Pancreas (tissue), 10 donors: ENCODE data around the gene GOLGA8B. TPM values are rescaled to one million over a fixed set of nuclear protein-coding genes. Genes with fewer than 3 reads are reported as not detected.

Experiments
- ATAC-seq, 4 donors: fragments of 200-7000 bp; cut with Tn5 transposase; one replicate each; pipeline versions ENCODE4 v1.8.0 to v1.9.1; 2020; ENCODE audit warnings: mild to moderate bottlenecking in 4 of 4, moderate library complexity in 4 of 4
- DNase-seq, 6 donors: peaks; one replicate each; pipeline ENCODE4 v3.0.0-alpha.2; 2020
- FAIRE-seq: peaks from 2 replicates; lab custom pipeline; 2012; peaks lifted over from hg19 to GRCh38; lab: Jason Lieb, UNC
- H3K27ac ChIP-seq, 4 donors: fragments of 200-600 bp; sonication (generic); 1 replicate in 3 of 4; 2 replicates in 1 of 4; pipeline versions ENCODE4 v1.5.0 to v1.8.0; 2020
- H3K27me3 ChIP-seq, 4 donors: fragments of 200-600 bp; one replicate each; pipeline ENCODE4 v1.8.0; 2021
- H3K36me3 ChIP-seq, 3 donors: fragments of 200-600 bp; sonication (generic) in 1 of 3; one replicate each; pipeline versions ENCODE4 v1.5.0 to v1.8.0; 2020 to 2021
- H3K4me1 ChIP-seq, 3 donors: fragments of 200-600 bp; one replicate each; pipeline ENCODE4 v1.8.0; 2021
- H3K4me3 ChIP-seq, 4 donors: fragments of 200-600 bp; sonication (generic) in 2 of 4; one replicate each; pipeline versions ENCODE4 v1.5.0 to v1.8.0; 2020 to 2021
- H3K9me3 ChIP-seq, 4 donors: fragments of 200-600 bp; one replicate each; pipeline ENCODE4 v1.8.0; 2021
- WGBS, 2 donors: extraction: QIAGEN DNeasy Blood & Tissue Kit; methylation state at CpG; one replicate each; pipeline ENCODE4 v1.1.7; 2013; 5-methylcytosine and 5-hydroxymethylcytosine counted together
- intact Hi-C, 3 donors: fragments of 100-400 bp; cut with DNase I; formaldehyde crosslinking; loops; one replicate each; pipeline versions ENCODE4 v1.11.1 to v1.14.2; 2022
- polyA plus RNA-seq, 2 donors: library from polyadenylated mRNA; stranded (reverse); fragments of 200-250 nt; gene quantifications; one replicate each; pipeline ENCODE4 v1.2.3, GENCODE V29; 2013
- total RNA-seq, 6 donors: library from RNA; stranded (reverse); fragmentation: NEBNext Ultra II Directional in 4 of 6; extraction: Animal tissue kit (Norgen Biotek cat#: 25700) in 4 of 6; gene quantifications; one replicate each; pipeline versions ENCODE4 v1.2.1 to v1.2.4, GENCODE V29; 2021 to 2023
- TF ChIP-seq, protein P1 (sequence below), 4 donors: fragments of 200-600 bp; sonication (generic) in 3 of 4; IDR thresholded peaks; one replicate each; pipeline versions ENCODE4 v1.5.0 to v1.8.0; 2021; ENCODE audit warnings: antibody characterized with exemption in 4 of 4
- donor health status: healthy with polysubstance abuse.
- donor health status: DM: no; HTN: no; CAD: no; lungs with moderate emphysema.
- donor health status: DM: no; HTN: no; CAD: no.
- donor health status: control.
- donor health status: control.
- donor health status: Bipolar disorder and iron deficiency.
- donor health status: DM: yes; HTN: yes; CAD: no.
- donor health status: DM: no; HTN: no; CAD: no.
- donor health status: DM: no; HTN: no; CAD: no.
- donor health status: DM: yes; HTN: yes; CAD: no.

GOLGA8B gene
- total and polyA plus RNA-seq, 8 donors: 77.7 to 529 (median 130) TPM

DNA sequence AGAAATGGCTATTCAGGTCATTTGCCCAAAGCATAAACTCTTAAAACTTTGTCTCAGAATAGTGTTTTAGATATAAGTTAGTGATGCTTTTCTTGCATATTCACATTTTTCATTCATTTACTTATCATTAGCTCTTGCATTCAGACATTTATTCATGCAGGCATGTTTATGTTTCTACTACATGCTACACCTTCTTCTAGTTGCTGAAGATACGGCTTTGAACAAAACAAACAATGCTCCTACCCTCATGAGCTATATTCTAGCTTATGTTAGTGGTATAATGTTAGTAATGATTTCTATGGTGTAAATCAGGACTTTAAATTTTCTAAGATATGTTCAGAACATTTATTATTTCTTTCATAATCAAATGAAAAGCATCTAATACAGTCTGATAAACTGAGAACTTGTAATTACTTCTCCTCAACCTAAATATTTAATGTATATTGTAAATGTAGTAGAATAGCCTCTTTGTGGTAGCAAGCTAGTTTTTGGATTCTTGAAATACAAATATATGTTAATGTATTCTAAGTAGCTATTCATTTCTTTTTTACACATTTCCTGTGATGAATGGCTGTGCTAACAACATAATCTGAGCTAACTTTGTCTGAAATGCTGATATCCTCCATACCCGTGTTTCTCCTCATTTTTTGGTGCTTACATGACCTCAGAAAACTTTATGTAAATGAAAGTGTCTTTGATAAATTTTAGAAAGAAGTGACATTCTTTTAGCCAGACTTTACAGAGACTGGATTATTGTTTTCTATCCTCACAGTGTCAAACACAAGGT is 15.5 kb upstream of the GOLGA8B start:
- Histone ChIP-seq H3K4me1 (no peaks in the 10 kb centered on the region), H3K9me3 (no peaks in the 10 kb centered on the region), H3K36me3 (no peaks in the 10 kb centered on the region), H3K27me3 (no peaks in the 10 kb centered on the region), H3K27ac (no peak overlapping the region), H3K4me3 (no peak overlapping the region)
- FAIRE-seq (no peak), ATAC-seq (no peak), DNase-seq (no peak)
- TF ChIP-seq, protein P1, sequence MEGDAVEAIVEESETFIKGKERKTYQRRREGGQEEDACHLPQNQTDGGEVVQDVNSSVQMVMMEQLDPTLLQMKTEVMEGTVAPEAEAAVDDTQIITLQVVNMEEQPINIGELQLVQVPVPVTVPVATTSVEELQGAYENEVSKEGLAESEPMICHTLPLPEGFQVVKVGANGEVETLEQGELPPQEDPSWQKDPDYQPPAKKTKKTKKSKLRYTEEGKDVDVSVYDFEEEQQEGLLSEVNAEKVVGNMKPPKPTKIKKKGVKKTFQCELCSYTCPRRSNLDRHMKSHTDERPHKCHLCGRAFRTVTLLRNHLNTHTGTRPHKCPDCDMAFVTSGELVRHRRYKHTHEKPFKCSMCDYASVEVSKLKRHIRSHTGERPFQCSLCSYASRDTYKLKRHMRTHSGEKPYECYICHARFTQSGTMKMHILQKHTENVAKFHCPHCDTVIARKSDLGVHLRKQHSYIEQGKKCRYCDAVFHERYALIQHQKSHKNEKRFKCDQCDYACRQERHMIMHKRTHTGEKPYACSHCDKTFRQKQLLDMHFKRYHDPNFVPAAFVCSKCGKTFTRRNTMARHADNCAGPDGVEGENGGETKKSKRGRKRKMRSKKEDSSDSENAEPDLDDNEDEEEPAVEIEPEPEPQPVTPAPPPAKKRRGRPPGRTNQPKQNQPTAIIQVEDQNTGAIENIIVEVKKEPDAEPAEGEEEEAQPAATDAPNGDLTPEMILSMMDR (IDR thresholded peaks at IDR 0.05): no peak
- 53 to 64% methylated on average over 2 of the region's 2 CpGs for WGBS, 2 donors
- intact Hi-C loops: loop anchor here in 1 of 3 donors (10.0 kb wide), 1 partner anchor 354 kb away; no protein-coding TSS in a partner anchor

DNA sequence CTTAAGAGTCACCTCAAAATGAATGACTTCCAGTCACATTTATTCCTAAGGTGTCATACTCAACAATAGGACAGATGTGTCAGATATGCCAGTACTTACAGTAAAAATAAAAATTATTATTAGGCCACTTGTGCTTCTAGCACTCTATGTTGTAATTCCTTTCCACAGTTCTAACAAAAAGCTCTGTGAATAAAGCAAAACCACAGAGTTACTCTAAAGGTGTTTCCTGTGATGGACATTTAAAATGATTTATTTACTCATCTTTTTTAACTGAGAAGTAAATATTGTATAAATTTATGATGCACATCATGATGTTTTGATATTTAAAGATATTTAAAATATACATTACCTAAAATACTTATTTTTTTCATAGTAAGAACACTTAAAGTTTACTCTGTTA is 13.9 kb upstream of the GOLGA8B start:
- Histone ChIP-seq H3K9me3 (no peaks in the 10 kb centered on the region), H3K27ac (no peak overlapping the region), H3K27me3 (no peaks in the 10 kb centered on the region), H3K4me1 (no peaks in the 10 kb centered on the region), H3K36me3 (no peaks in the 10 kb centered on the region), H3K4me3 (no peak overlapping the region)
- intact Hi-C loops: loop anchor here in 1 of 3 donors (10.0 kb wide), 1 partner anchor 353 kb away; no protein-coding TSS in a partner anchor
- DNase-seq (no peak), FAIRE-seq (no peak), ATAC-seq (no peak)
- TF ChIP-seq, protein P1 (IDR thresholded peaks at IDR 0.05): no peak

DNA sequence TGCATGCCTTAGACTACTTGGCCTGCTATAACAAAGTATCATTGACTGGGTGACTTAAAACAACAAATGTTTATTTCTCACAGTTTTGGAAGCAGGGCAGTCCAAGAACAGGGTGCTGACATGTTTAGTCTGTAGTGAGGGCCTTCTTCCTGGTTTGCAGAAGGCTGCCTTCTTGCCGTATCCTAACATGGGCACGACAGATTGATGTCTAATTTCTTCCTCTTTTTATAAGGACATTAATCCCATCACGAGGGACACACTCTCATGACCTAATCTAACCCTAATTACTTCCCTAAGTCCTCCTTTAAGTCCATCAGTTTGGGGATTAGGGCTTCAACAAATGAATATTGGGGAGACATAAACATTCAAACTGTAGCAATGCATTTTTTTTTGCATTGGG is 10.9 kb upstream of the GOLGA8B start:
- no peaks in the 10 kb centered on the region for H3K36me3 ChIP-seq
- no peak for DNase-seq
- TF ChIP-seq, protein P1 (IDR thresholded peaks at IDR 0.05): no peak
- H3K9me3 ChIP-seq: no peaks in the 10 kb centered on the region
- no peaks in the 10 kb centered on the region for H3K27me3 ChIP-seq
- H3K27ac ChIP-seq: no peak overlapping the region
- intact Hi-C loops: loop anchor here in 1 of 3 donors (10.0 kb wide), 1 partner anchor 350 kb away; no protein-coding TSS in a partner anchor
- no peaks in the 10 kb centered on the region for H3K4me1 ChIP-seq
- H3K4me3 ChIP-seq: no peak overlapping the region
- no peak for FAIRE-seq
- 61 to 69% methylated on average over 3 of the region's 3 CpGs for WGBS, 2 donors
- no peak for ATAC-seq

DNA sequence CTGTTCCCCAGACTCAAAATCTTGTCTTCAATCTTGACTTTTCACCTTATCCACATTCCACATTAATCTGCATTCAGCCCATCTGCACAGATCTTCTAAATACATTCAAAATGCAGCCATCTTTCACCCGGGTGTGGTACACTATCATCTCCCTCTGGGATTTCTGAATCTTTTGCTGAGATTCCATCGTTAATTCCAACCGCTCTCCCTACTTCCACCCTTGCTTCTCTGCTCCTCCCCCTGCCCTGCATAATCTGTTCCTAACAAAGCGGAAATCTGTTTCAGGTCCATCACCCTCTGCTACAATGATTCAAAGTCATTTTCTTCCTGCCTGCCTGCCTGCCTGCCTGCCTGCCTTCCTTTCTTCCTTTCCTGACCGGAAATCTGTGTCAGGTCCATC is 7.9 kb upstream of the GOLGA8B start:
- no peaks in the 10 kb centered on the region for H3K9me3 ChIP-seq
- intact Hi-C loops: loop anchor here in 1 of 3 donors (10.0 kb wide), 1 partner anchor 347 kb away; no protein-coding TSS in a partner anchor
- ATAC-seq (no peak), FAIRE-seq (no peak), DNase-seq (no peak)
- H3K27me3 ChIP-seq: no peaks in the 10 kb centered on the region
- TF ChIP-seq, protein P1 (IDR thresholded peaks at IDR 0.05): no peak
- H3K27ac ChIP-seq: no peak overlapping the region
- H3K4me1 ChIP-seq: no peaks in the 10 kb centered on the region
- WGBS, 2 donors: 62 to 70% methylated on average over 5 of the region's 5 CpGs
- no peaks in the 10 kb centered on the region for H3K36me3 ChIP-seq
- H3K4me3 ChIP-seq: no peak overlapping the region
